Transverse colon (tissue), 4 donors: ENCODE results near the gene AGPAT4.

Source experiments
- EP300 ChIP-seq: sonication (generic); formaldehyde crosslinking; IDR thresholded peaks from one replicate; pipeline ENCODE4 v1.6.1; 2017; ENCODE audit warnings: antibody characterized with exemption, low read depth
- POLR2A ChIP-seq: fragments of 450-650 bp; IDR thresholded peaks from one replicate; pipeline ENCODE4 v1.6.1; 2016; ENCODE audit warnings: antibody characterized with exemption, mild to moderate bottlenecking, moderate library complexity
- POLR2AphosphoS5 ChIP-seq, 3 donors: sonication (generic); formaldehyde crosslinking; IDR thresholded peaks; one replicate each; pipeline ENCODE4 v1.6.1; 2016; ENCODE audit warnings: antibody characterized with exemption in 3 of 3
- TF ChIP-seq, protein P1 (sequence below), 5 experiments: fragments of 200-600 bp in 3 of 5; fragments of 450-650 bp in 2 of 5; sonication (generic) in 3 of 5; IDR thresholded peaks; 1 replicate in 2 of 5; 2 replicates in 3 of 5; pipeline ENCODE4 v1.5.1; 2016 to 2017; ENCODE audit warnings: antibody characterized with exemption in 5 of 5, inconsistent platforms in 3 of 5, mild to moderate bottlenecking in 2 of 5, moderate library complexity in 1 of 5

DNA sequence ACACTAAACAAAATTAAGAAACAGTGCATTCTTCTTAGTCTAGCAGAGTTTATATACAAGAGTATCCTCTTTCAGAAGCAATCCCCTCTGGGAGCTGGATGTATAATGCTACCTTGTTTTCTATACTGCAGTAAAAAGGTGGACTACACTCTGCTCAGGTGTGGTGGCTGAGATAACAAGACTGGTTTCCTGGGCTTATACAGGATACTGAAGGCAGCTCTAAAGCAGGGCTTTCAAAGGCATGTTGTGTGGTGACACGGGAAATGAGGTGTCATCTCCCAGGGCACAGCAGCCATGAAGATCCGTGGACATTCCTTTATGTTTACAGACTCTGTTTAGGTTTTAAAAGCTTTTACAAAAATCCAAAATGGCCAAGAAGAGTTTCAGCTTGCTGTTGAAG is 145.6 kb downstream of the AGPAT4 start:
- TF ChIP-seq POLR2AphosphoS5 (IDR thresholded peaks at IDR 0.05) = no peak
- TF ChIP-seq, protein P1, sequence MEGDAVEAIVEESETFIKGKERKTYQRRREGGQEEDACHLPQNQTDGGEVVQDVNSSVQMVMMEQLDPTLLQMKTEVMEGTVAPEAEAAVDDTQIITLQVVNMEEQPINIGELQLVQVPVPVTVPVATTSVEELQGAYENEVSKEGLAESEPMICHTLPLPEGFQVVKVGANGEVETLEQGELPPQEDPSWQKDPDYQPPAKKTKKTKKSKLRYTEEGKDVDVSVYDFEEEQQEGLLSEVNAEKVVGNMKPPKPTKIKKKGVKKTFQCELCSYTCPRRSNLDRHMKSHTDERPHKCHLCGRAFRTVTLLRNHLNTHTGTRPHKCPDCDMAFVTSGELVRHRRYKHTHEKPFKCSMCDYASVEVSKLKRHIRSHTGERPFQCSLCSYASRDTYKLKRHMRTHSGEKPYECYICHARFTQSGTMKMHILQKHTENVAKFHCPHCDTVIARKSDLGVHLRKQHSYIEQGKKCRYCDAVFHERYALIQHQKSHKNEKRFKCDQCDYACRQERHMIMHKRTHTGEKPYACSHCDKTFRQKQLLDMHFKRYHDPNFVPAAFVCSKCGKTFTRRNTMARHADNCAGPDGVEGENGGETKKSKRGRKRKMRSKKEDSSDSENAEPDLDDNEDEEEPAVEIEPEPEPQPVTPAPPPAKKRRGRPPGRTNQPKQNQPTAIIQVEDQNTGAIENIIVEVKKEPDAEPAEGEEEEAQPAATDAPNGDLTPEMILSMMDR (IDR thresholded peaks at IDR 0.05) = no peak
- no peak for TF ChIP-seq EP300
- no peak for TF ChIP-seq POLR2A
